ENCODE measurements around the gene TNIK. TPM values are rescaled to one million over a fixed set of nuclear protein-coding genes. Genes with fewer than 3 reads are reported as not detected.
A peak's percentile ranks its signal among the peaks of the same experiment; 100 is the strongest.

The TNIK gene
- total and polyA plus RNA-seq, 10 of the 15 experiments (the other 5 are each of a cell fraction or from before 2014, with no cell fraction given): 13.9 to 74.3 (median 48.2) TPM

DNA sequence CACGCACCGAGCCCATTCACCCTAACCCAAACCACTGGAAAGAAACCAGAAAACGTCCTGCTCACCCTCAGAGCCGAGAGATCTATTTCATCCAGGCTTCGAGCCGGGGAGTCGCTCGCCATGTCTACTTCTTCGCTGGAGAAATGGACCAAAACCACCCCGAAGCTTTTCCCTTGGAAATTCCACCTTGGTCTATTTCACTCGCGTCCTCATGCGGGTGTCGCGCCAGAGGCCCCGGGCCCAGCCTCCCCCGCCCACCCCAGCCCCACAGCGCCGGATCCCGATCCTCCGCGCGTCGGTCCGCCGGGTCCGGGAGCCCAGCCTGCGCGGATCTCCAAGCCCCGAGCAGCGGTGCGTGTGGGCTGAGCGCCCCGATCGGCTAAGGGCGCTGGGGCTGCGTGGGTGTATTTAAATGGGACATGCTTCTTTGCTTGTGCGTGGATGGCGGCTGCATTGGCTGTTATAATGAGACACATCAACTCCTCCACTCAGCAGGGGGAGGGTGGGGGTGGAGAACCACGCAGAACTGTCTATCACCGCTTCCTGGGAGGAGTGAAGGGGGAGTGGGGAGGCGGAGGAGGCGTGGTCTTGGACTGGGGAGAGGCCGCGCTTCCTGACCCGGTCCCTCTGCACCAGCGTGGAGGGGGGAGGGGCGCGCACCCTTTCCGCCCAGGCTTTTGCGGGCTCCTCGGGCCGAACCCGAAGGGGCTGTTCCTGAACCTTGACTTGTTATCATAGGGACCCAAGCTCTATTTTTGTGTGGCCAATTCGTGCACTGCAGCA lies at the start of gene TNIK (continued):
- peak; percentile 35 for TF ChIP-seq MEF2A (IDR thresholded peaks at IDR 0.05; ENCODE audit: insufficient read depth, low read depth, low read length)
- peak; percentile 29 for TF ChIP-seq SKIL (IDR thresholded peaks at IDR 0.05; ENCODE audit: low read depth, poor library complexity, severe bottlenecking)
- peak; percentile 58; the same call in 1 of the 2 replicates for TF ChIP-seq MAX (IDR thresholded peaks at IDR 0.05; ENCODE audit: low read depth, low read length)
- TF ChIP-seq CREM (IDR thresholded peaks at IDR 0.05; ENCODE audit: low read depth): peak; percentile 29; the same call in 1 of the 2 replicates
- TF ChIP-seq, protein P1, sequence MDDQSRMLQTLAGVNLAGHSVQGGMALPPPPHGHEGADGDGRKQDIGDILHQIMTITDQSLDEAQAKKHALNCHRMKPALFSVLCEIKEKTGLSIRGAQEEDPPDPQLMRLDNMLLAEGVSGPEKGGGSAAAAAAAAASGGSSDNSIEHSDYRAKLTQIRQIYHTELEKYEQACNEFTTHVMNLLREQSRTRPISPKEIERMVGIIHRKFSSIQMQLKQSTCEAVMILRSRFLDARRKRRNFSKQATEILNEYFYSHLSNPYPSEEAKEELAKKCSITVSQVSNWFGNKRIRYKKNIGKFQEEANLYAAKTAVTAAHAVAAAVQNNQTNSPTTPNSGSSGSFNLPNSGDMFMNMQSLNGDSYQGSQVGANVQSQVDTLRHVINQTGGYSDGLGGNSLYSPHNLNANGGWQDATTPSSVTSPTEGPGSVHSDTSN (IDR thresholded peaks at IDR 0.05; ENCODE audit: insufficient replicate concordance, low read depth, low read length): peak; percentile 89
- TF ChIP-seq RCOR1 (conservative IDR thresholded peaks at IDR 0.05; ENCODE audit: low read depth, low read length): peak; percentile 11; the same call in 1 of the 2 replicates
- no peak for TF ChIP-seq CHD4 (IDR thresholded peaks at IDR 0.05)
- peak; percentile 15 for TF ChIP-seq MYC (IDR thresholded peaks at IDR 0.05; ENCODE audit: insufficient read depth, insufficient read length, insufficient replicate concordance, low read length, severe bottlenecking)
- peak; percentile 99 for TF ChIP-seq POU2F2 (IDR thresholded peaks at IDR 0.05; ENCODE audit: borderline replicate concordance, low read depth, low read length)
- peak; percentile 34; the same call in 1 of the 2 replicates for TF ChIP-seq RUNX3 (IDR thresholded peaks at IDR 0.05; ENCODE audit: low read length)
- TF ChIP-seq BACH1 (IDR thresholded peaks at IDR 0.05; ENCODE audit: borderline replicate concordance): peak; percentile 87
- peak; percentile 36 for TF ChIP-seq KLF5 (IDR thresholded peaks at IDR 0.05; ENCODE audit: partially characterized antibody)
- TF ChIP-seq BCL11A (IDR thresholded peaks at IDR 0.05; ENCODE audit: low read depth, low read length): peak; percentile 12; the same call in 1 of the 2 replicates
- 0 out of 2 replicates have a peak, but pooled peaks have one; percentile 15 for TF ChIP-seq TCF12 (IDR thresholded peaks at IDR 0.05; ENCODE audit: low read depth, low read length)
- TF ChIP-seq DPF2 (IDR thresholded peaks at IDR 0.05): peak; percentile 68; the same call in 1 of the 2 replicates
- TF ChIP-seq, protein P2, sequence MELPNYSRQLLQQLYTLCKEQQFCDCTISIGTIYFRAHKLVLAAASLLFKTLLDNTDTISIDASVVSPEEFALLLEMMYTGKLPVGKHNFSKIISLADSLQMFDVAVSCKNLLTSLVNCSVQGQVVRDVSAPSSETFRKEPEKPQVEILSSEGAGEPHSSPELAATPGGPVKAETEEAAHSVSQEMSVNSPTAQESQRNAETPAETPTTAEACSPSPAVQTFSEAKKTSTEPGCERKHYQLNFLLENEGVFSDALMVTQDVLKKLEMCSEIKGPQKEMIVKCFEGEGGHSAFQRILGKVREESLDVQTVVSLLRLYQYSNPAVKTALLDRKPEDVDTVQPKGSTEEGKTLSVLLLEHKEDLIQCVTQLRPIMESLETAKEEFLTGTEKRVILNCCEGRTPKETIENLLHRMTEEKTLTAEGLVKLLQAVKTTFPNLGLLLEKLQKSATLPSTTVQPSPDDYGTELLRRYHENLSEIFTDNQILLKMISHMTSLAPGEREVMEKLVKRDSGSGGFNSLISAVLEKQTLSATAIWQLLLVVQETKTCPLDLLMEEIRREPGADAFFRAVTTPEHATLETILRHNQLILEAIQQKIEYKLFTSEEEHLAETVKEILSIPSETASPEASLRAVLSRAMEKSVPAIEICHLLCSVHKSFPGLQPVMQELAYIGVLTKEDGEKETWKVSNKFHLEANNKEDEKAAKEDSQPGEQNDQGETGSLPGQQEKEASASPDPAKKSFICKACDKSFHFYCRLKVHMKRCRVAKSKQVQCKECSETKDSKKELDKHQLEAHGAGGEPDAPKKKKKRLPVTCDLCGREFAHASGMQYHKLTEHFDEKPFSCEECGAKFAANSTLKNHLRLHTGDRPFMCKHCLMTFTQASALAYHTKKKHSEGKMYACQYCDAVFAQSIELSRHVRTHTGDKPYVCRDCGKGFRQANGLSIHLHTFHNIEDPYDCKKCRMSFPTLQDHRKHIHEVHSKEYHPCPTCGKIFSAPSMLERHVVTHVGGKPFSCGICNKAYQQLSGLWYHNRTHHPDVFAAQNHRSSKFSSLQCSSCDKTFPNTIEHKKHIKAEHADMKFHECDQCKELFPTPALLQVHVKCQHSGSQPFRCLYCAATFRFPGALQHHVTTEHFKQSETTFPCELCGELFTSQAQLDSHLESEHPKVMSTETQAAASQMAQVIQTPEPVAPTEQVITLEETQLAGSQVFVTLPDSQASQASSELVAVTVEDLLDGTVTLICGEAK (IDR thresholded peaks at IDR 0.05; ENCODE audit: borderline replicate concordance): no peak; the same call in 1 of the 2 replicates
- no peak for TF ChIP-seq KDM1A (IDR thresholded peaks at IDR 0.05; ENCODE audit: borderline replicate concordance)
- peak; percentile 59 for TF ChIP-seq NBN (IDR thresholded peaks at IDR 0.05)
- TF ChIP-seq MXI1 (IDR thresholded peaks at IDR 0.05; ENCODE audit: low read depth, low read length): peak; percentile 78
- peak; percentile 14; the same call in 1 of the 2 replicates for TF ChIP-seq ZNF207 (IDR thresholded peaks at IDR 0.05; ENCODE audit: borderline replicate concordance)
- peak; percentile 77 for TF ChIP-seq MTA2 (IDR thresholded peaks at IDR 0.05; ENCODE audit: low read depth)

Measured in GM12878 (cell line).